GM19468 (cell line): ENCODE results near the gene TELO2.

Source experiments
- ATAC-seq: cut with Tn5 transposase; IDR thresholded peaks from one replicate; pipeline ENCODE4 v1.9.1; 2021; ENCODE audit warnings: mild to moderate bottlenecking, moderate library complexity, moderate number of reproducible peaks; ENCODE audit not compliant: unreplicated experiment; ENCODE audit errors: extremely low read depth

TELO2 gene

DNA sequence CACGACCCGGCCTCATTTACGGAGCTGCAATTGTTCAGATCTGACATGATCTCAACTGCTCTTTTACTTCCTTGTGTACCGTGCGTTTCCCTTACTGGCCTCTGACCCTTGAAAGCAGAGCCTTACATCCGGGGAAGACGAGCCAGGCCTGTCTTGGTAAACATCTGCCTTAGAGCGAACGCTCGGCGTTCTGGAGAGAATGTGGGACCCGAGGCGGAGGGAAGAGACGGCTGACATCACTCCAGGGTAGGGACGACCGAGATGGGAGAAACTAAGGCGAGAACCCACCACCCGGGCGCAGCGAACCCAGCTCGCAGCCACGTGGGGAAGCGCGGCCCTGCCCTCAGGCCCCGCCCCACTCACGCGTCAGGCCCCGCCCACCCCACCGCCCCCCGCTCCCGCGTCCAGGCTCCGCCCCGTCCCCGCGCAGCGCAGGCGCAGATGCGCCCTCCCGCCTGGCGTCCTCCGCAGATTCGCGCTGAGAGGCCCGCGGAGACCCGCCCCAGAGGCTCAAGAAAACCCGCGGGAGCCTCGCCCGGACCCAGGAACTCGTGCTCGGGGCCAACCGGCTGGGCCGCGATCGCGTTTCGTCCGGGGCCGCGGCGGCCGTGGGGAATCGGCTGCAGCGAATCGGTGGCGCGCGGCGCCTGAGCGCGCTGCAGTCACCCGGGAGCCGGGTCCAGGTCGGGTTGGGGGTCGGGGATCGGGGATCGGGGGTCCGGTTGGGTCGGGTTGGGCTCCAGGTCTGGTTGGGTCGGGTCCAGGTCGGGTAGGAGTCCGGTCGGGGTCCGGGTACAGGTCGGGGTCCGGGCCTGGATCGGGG lies at the start of gene TELO2:
Gene TELO2 (plus strand): TSS at position 438 of the 823 bp plus-strand sequence. CDS start 922 bp downstream, outside the sequence.
- no peak for ATAC-seq

GRCh38 chr16:1443403-1443973 lies 49.7 kb upstream of the TELO2 start:
- no peak for ATAC-seq

DNA sequence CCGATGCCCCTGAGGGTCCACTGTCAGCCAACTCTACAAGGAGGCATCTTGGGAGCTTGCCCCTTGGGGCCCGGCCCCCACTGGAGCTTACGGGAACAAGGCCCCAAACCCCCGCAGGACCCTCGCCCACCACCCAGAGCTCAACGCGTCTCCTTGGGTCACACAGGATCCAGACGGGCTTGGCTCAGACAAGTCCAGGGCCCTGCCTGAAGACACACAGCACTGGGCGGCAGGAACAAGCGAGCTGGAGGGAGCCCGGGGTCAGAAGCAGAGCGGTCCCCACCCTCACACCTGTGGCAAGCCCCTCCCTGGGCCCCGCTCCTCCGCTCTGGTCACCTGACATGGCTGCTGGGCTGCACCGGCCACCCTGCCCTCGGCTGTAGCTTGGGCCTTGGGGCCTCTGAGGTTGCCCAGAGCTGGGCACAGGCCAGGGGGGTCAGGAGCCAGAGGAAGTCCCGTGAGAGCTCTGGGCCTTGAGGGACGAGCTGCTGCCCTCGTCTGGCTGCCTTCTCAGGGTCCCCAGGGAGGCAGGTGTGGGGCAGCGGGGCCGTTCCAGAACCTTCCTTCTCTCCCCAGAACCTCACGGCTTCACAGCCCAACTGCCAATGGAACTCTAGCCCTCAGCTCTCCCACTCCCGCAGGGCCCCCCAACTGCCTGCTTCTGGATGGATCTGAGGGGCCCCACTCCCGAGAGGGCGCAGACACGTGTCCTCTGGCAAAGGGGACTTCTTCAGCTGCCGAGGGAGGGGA lies 49.0 kb upstream of the TELO2 start, which contains the start of gene CCDC154:
Gene CCDC154 (minus strand): TSS at position 577 of the 750 bp plus-strand sequence. CDS start 234 bp downstream, at position 343.
- no peak for ATAC-seq

GRCh38 chr16:1444730-1445517 lies 48.2 kb upstream of the TELO2 start:
- ATAC-seq, result no peak

- ATAC-seq, result no peak
Observed at GRCh38 chr16:1445518-1446203, 47.5 kb upstream of the TELO2 start.

- ATAC-seq, result no peak
Observed at GRCh38 chr16:1446296-1447080, 46.7 kb upstream of the TELO2 start.

GRCh38 chr16:1447965-1448364 lies 45.2 kb upstream of the TELO2 start:
- no peak for ATAC-seq

DNA sequence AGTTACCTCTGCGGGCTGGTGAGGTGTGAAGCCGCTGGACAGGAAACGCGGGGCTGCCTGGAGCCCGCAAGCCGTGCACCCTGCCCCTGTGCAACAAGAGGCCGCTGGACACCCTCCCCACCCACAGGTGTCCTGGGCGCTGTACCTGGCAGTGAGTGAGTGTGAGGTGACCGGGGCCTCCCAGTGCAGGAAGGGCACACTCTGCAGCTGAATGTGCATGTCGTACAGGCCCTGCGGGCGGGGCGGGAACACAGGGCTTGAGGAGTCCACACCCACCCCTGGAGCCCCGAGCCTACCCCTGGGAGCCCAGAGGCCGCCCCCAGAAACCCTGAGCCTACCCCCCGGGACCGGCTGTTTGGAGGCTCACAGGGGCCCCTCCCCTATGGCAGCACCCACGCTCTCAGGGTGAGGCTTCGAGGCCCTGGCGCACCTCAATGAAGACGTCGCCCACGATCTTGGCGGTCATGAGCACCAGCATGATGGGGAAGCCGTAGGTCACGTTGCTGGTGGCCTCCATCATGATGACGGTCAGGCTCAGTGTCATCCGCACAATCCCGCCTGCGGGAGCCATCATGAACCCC lies 44.5 kb upstream of the TELO2 start:
- no peak for ATAC-seq

DNA sequence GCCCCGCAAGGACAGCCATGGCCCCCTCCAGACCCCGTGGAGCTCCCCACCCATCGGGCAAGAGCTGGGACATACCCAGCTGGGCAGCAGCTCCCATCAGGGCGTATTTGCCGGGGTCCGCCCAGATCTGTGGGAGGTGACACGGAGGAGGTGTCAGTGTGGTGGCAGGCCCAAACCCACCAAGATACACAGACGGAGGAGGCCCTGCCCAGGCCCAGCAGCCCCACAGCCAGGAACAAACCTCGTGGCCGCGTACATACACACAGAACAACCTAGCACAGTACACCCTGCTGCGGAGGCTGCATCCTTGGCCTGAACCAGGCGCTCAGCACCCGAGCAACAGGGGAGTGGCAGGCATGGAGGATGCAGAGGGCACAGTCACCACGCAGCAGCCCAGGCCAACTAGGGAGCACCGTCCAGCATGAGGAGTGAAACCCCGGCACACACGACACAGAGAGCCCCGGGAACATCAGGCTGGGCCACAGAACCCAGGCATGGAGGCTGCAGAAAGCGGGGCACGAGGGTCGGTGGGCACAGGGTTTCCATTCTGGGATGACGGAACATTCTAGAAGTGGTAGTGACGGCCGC lies 43.9 kb upstream of the TELO2 start:
- ATAC-seq, result no peak

GRCh38 chr16:1450218-1450617 lies 42.9 kb upstream of the TELO2 start:
- ATAC-seq, result no peak

DNA sequence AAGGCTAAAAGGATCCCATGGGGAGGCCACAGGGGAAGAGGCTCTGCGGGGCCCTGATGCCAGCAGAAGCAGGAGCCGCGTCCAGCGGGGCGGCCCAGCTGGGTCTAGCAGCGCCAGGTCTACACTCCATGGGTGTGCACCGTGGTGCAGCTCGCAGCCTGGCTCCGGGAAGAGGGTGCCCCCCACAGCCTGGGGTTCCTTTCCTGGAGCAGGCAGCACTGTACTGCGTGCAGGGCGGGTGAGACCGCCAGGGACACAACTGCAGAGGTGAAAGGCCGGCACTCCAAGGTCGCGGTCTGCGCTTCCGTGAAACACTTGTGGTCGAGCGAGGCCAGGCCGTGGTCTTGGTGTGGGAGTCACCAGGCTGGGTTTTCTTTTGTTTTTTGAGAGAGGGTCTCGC lies 42.3 kb upstream of the TELO2 start:
- no peak for ATAC-seq

GRCh38 chr16:1451702-1452392 lies 41.3 kb upstream of the TELO2 start:
- no peak for ATAC-seq

GRCh38 chr16:1452530-1452929 lies 40.6 kb upstream of the TELO2 start:
- no peak for ATAC-seq

- no peak for ATAC-seq
Observed at GRCh38 chr16:1453316-1453715, 39.8 kb upstream of the TELO2 start.

- no peak for ATAC-seq
Observed at GRCh38 chr16:1454561-1454960, 38.6 kb upstream of the TELO2 start.

DNA sequence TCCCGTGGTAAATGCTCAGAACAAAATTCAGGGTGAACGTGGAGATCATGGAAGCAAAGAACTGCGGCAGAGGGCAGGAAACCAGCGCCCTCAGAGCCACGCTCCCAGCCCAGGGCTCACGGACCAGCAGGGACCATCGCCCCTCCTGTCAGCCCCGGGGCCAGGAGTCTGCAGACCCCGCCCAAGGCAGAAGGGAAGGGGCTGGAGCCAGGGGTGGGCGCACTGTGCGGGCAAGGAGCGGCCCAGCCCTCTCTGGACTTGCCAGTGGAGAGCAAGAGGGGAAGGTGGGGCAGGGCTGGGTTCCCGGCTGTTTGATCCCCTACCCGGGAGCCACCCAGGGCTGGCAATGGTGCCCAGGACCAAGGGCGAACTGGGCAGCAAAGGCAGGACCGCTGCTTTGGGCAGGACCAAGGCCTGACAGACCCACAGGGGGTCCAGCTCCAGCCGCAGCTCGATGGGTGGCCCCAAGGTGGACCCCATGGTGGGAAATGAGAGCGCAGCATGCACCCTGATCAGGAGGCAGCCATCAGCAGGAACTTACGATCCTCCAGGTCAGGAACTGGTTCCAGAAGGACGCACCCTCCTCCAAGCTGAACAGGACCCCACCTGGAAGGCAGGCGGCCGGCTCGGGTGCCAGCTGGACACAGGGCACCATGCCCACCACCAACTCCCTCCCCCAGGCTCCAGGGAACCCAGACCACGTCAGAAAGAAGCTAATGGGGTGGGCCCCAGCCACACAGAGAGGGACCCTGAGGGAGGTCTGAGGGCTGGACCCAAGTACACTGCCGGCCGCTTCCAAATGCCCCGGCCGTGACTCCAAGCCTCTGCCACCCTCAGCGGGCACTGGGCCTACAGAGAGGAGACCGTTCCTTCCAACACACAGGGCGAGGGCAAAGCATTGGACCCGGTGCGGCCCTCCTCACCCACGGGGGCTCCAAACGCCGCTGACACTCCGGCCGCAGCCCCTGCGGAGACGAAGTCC lies 37.7 kb upstream of the TELO2 start:
- no peak for ATAC-seq
